Heart right ventricle (tissue), 16 donors: ENCODE results near the gene PABPN1. TPM values are rescaled to one million over a fixed set of nuclear protein-coding genes. Genes with fewer than 3 reads are reported as not detected.
A peak's percentile ranks its signal among the peaks of the same experiment; 100 is the strongest.

Source experiments
- ATAC-seq, 8 donors: fragments of 200-7000 bp; cut with Tn5 transposase; one replicate each; pipeline ENCODE4 v1.9.1; 2020; ENCODE audit warnings: mild to moderate bottlenecking in 8 of 8, moderate library complexity in 8 of 8, moderate number of reproducible peaks in 1 of 8
- DNase-seq, 2 donors: peaks; one replicate each; pipeline ENCODE4 v3.0.0-alpha.2; 2020
- H3K27ac ChIP-seq, 10 donors: fragments of 200-600 bp; sonication (generic) in 2 of 10; one replicate each; pipeline versions ENCODE4 v1.5.0 to v1.8.0; 2020 to 2022; ENCODE audit warnings: mild to moderate bottlenecking in 3 of 10
- H3K27me3 ChIP-seq, 7 donors: fragments of 200-600 bp; one replicate each; pipeline ENCODE4 v1.8.0; 2021 to 2022; ENCODE audit warnings: mild to moderate bottlenecking in 2 of 7
- H3K36me3 ChIP-seq, 9 donors: fragments of 200-600 bp; sonication (generic) in 1 of 9; one replicate each; pipeline versions ENCODE4 v1.5.0 to v1.8.0; 2020 to 2022; ENCODE audit warnings: mild to moderate bottlenecking in 2 of 9
- H3K4me1 ChIP-seq, 9 donors: fragments of 200-600 bp; sonication (generic) in 1 of 9; one replicate each; pipeline versions ENCODE4 v1.5.0 to v1.8.0; 2020 to 2022; ENCODE audit warnings: mild to moderate bottlenecking in 4 of 9
- H3K4me3 ChIP-seq, 10 donors: fragments of 200-600 bp; sonication (generic) in 2 of 10; one replicate each; pipeline versions ENCODE4 v1.5.0 to v1.8.0; 2020 to 2022; ENCODE audit warnings: mild to moderate bottlenecking in 7 of 10, moderate library complexity in 2 of 10
- H3K9me3 ChIP-seq, 11 donors: fragments of 200-600 bp in 10 of 11; sonication (generic) in 2 of 11; one replicate each; pipeline versions ENCODE4 v1.5.0 to v1.8.0; 2013 to 2022; ENCODE audit warnings: mild to moderate bottlenecking in 2 of 11, control low read depth in 1 of 11, moderate library complexity in 1 of 11
- CTCF ChIP-seq, 9 donors: fragments of 200-600 bp; sonication (generic) in 2 of 9; IDR thresholded peaks; one replicate each; pipeline versions ENCODE4 v1.5.0 to v1.8.0; 2021 to 2022; ENCODE audit warnings: antibody characterized with exemption in 9 of 9, mild to moderate bottlenecking in 5 of 9, moderate library complexity in 1 of 9
- WGBS, 2 donors: extraction: QIAGEN DNeasy Blood & Tissue Kit; methylation state at CpG; one replicate each; pipeline ENCODE4 v1.1.7; 2013; ENCODE audit warnings: inconsistent platforms in 1 of 2; 5-methylcytosine and 5-hydroxymethylcytosine counted together
- intact Hi-C, 10 donors: fragments of 100-400 bp; cut with DNase I; formaldehyde crosslinking; loops; one replicate each; pipeline versions ENCODE4 v1.11.1 to v1.14.2; 2022
- polyA plus RNA-seq, 2 donors: library from polyadenylated mRNA; stranded (reverse); fragments of 200-250 nt; gene quantifications; one replicate each; pipeline ENCODE4 v1.2.3, GENCODE V29; 2013
- total RNA-seq, 10 donors: library from RNA; stranded (reverse); fragmentation: NEBNext Ultra II Directional in 3 of 10; extraction: Animal tissue kit (Norgen Biotek cat#: 25700) in 3 of 10; gene quantifications; one replicate each; pipeline versions ENCODE4 v1.2.1 to v1.2.4, GENCODE V29; 2021 to 2023
- donor health status: Arrhythmogenic right ventricular cardiomyopathy.
- donor health status: ischemic (EF 13 %, LVEDD 7.1; RV severe dilation, severe dysfunction).
- donor health status: healthy with polysubstance abuse.
- donor health status: DM: no; HTN: yes; CAD: no.
- donor health status: DM: no; HTN: no; CAD: no.
- donor health status: ischemic (EF 25% LVEDD 6.9; RV normal size, moderate dysfunction).
- donor health status: ischemic (EF 25% LVEDD 5.7; RV mildly dilated, moderate dysfunction).
- donor health status: healthy.
- donor health status: DM: yes; HTN: yes; CAD: no.
- donor health status: Ischemic cardiomyopathy.
- donor health status: ischemic (EF 35%, LVEDD 5.7; RV mildly dilated, moderate dysfunction).
- donor health status: nonischemic (EF 11% LVEDD 7.7; RV severe dilation, severe dysfunction).
- donor health status: DM: yes; HTN: yes; CAD: no.
- donor health status: PGD.
- donor health status: ischemic (EF 29% LVEDD 5.4; RV normal size, mild dysfunction).
- donor health status: nonischemic (EF 23%, LVEDD 6.1; RV moderate dilation, normal function).

Gene PABPN1
- total and polyA plus RNA-seq, 12 donors, result 57.0 to 196 (median 68.6) TPM

GRCh38 chr14:23356662-23357061 is 35.4 kb downstream of the PABPN1 start:
- TF ChIP-seq CTCF (IDR thresholded peaks at IDR 0.05), result no peak
- ATAC-seq, result no peak
- H3K9me3 ChIP-seq, result no peaks in the 10 kb centered on the region
- no peak overlapping the region for H3K4me3 ChIP-seq
- H3K4me1 ChIP-seq, result peaks cover 0 to 26% (median 9%) of the 10 kb centered on the region in 9 donors
- peaks cover 0 to 31% (median 0%) of the 10 kb centered on the region in 7 donors for H3K27me3 ChIP-seq
- WGBS, 2 donors, result 99 to 100% methylated on average over 4 of the region's 4 CpGs
- peaks cover 0 to 20% (median 0%) of the 10 kb centered on the region in 9 donors for H3K36me3 ChIP-seq
- DNase-seq, result no peak
- intact Hi-C loops, result no loop called here
- no peak overlapping the region for H3K27ac ChIP-seq

GRCh38 chr14:23357261-23357660 is 36.0 kb downstream of the PABPN1 start:
- intact Hi-C loops, result no loop called here
- 84 to 88% methylated on average over 8 of the region's 8 CpGs for WGBS, 2 donors
- Histone ChIP-seq H3K9me3 (no peaks in the 10 kb centered on the region), H3K27ac (no peak overlapping the region), H3K36me3 (peaks cover 0 to 20% (median 0%) of the 10 kb centered on the region in 9 donors), H3K4me3 (no peak overlapping the region), H3K27me3 (peaks cover 0 to 25% (median 0%) of the 10 kb centered on the region in 7 donors), H3K4me1 (peaks cover 0 to 20% (median 7%) of the 10 kb centered on the region in 9 donors)
- DNase-seq, result no peak
- TF ChIP-seq CTCF (IDR thresholded peaks at IDR 0.05), result no peak
- peak in 1 of 8 donors; percentile 11 for ATAC-seq

GRCh38 chr14:23358042-23358441 is 36.8 kb downstream of the PABPN1 start:
- Histone ChIP-seq H3K27me3 (peaks cover 0 to 17% (median 0%) of the 10 kb centered on the region in 7 donors), H3K36me3 (peaks cover 0 to 20% (median 0%) of the 10 kb centered on the region in 9 donors), H3K27ac (no peak overlapping the region), H3K4me3 (no peak overlapping the region), H3K4me1 (peaks cover 0 to 13% (median 0%) of the 10 kb centered on the region in 9 donors), H3K9me3 (no peaks in the 10 kb centered on the region)
- TF ChIP-seq CTCF (IDR thresholded peaks at IDR 0.05), result peak in 1 of 9 donors; percentile 11
- no peak for DNase-seq
- ATAC-seq, result peak in 4 of 8 donors; percentile 36 to 69 (median 48)
- intact Hi-C loops, result no loop called here
- WGBS, 2 donors, result 68 to 73% methylated on average over 3 of the region's 3 CpGs

GRCh38 chr14:23358553-23359166 is 37.4 kb downstream of the PABPN1 start:
- H3K4me1 ChIP-seq, result peaks cover 0 to 16% (median 3%) of the 10 kb centered on the region in 9 donors
- H3K36me3 ChIP-seq, result peaks cover 0 to 20% (median 0%) of the 10 kb centered on the region in 9 donors
- TF ChIP-seq CTCF (IDR thresholded peaks at IDR 0.05), result no peak
- no peak overlapping the region for H3K4me3 ChIP-seq
- WGBS, 2 donors, result 81 to 85% methylated on average over 12 of the region's 12 CpGs
- peak in 1 of 8 donors; percentile 14 for ATAC-seq
- H3K9me3 ChIP-seq, result no peaks in the 10 kb centered on the region
- no peak overlapping the region for H3K27ac ChIP-seq
- peaks cover 0 to 19% (median 0%) of the 10 kb centered on the region in 7 donors for H3K27me3 ChIP-seq
- no peak for DNase-seq
- intact Hi-C loops, result no loop called here
